Esophagus squamous epithelium (tissue), 4 donors: ENCODE data around the gene NFIC.

Experiments used
- CTCF ChIP-seq, 6 experiments: fragments of 450-650 bp in 4 of 6; fragments of 200-600 bp in 2 of 6; sonication (generic) in 2 of 6; IDR thresholded peaks; one replicate each; pipeline ENCODE4 v1.5.1; 2016 to 2019; ENCODE audit warnings: antibody characterized with exemption in 6 of 6, mild to moderate bottlenecking in 4 of 6, moderate library complexity in 4 of 6
- POLR2A ChIP-seq, 4 donors: fragments of 450-650 bp; IDR thresholded peaks; one replicate each; pipeline ENCODE4 v1.6.1; 2017; ENCODE audit warnings: antibody characterized with exemption in 4 of 4, mild to moderate bottlenecking in 4 of 4, moderate library complexity in 3 of 4

GRCh38 chr19:3378352-3379150 is 12.2 kb downstream of the NFIC start:
- TF ChIP-seq CTCF (IDR thresholded peaks at IDR 0.05) (no peak), POLR2A (IDR thresholded peaks at IDR 0.05) (no peak)
